Measurements from ENCODE around the gene IFNL2.
"Not testable (repeated sequence)": the region's sequence is repeated elsewhere in the genome, so short reads cannot be mapped to it uniquely, and the experiment has no call there.

IFNL2 gene

GRCh38 chr19:39253374-39254149 lies 14.6 kb upstream of the IFNL2 start:
- no peak for DNase-seq

GRCh38 chr19:39254531-39255345 lies 13.5 kb upstream of the IFNL2 start:
- no peak for DNase-seq

DNA sequence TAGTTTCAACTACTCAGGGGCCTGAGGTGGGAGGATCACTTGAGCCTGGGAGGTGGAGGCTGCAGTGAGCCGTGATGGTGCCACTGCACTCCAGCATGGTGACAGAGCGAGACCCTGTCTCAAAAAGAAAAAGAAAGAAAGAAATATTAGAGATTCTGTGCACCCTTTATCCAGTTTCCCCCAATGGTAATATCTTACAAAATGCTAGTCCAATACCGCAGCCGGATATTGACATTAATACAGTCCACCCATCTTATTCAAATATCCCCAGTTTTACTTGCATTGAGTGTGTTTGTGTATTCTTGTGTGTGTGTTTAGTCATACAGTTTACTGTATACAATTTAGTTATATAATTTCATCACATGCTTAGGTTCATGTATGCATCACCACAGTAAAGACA lies 11.0 kb upstream of the IFNL2 start:
- DNase-seq = no peak

GRCh38 chr19:39261704-39262103 lies 6.5 kb upstream of the IFNL2 start:
- no peak for DNase-seq

DNA sequence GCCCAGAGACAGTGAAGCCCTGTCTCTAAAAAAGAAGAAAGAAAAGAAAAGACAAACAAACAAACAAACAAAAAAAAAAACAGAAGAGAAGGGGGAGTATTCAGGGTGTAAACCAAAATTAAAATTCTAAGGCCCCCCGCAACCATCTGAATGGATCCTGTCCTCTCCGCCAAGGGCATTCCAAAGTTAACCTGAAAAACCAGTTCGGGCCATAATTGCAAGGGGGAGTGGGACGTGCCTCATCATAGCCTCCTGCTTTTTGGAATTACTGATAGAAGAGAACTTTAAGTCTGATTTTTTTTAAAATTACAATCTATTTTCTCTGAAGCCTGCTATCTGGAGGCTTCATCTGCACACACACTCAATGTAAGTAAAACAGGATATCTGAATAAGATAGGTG lies 5.7 kb upstream of the IFNL2 start:
- DNase-seq = no peak

DNA sequence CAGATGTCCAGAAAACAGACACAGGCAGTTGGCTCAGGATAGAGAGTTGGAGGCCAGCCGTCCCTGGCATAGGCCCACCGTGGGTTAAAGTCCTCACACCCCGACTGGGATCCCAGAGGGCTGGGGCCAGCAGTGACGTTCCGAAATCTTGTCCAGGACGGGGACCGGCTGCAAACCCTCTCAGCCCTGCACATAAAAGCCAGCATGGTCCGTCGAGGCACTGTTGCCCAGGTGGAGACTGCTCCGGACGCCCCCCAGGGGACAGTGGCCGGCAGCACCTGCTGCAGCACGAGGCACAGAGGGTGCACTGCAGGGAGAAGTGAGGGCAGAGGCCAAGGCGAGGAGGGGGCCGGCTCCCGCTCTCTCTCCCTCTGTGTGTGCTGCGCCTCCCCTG lies 4.3 kb upstream of the IFNL2 start:
- DNase-seq = no peak

GRCh38 chr19:39264306-39265290 lies 3.6 kb upstream of the IFNL2 start:
- no peak for DNase-seq

DNA sequence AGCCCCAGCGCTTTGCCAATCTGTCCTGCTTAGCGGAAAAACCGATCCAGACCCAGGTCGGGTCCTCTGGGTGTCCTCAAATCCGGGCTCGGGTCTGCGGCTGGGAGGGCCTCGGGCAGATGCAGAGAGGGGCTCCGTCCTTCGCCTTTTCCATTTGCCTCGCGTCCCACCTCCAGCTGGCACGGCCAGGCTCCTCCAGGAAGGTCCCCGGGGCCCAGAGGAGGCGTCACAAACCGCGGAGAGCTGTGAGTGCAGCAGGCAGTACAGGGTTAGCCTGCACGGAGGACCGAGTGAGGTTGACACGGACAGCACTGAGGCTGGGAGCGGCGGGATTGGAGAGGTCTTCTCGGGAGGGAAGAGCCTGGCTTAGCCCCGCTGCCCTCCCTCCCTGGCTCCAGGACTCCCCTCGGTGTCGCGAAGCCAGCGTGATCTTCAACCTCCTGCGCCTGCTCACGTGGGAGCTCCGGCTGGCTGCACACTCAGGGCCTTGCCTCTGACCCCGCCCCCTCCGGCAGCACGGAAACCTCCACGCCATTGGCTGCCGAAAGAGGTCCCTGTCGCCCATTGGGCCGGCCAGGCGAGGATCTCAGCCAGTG lies 2.8 kb upstream of the IFNL2 start:
- DNase-seq = no peak

- not testable (repeated sequence) for DNase-seq
Observed at GRCh38 chr19:39268531-39269223, 481 bp downstream of the IFNL2 start.

DNA sequence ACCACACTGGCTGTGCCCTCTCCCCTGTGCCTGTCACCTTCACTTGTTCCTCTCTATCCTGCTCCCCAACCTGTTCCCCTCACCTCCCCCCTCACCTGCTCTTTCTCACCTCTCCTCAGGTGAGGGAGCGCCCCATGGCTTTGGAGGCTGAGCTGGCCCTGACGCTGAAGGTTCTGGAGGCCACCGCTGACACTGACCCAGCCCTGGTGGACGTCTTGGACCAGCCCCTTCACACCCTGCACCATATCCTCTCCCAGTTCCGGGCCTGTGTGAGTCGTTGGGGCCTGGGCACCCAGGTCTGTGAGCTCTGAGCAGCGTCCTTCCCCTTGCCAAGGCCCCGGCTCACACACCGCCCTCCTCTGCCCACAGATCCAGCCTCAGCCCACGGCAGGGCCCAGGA lies 1.2 kb downstream of the IFNL2 start:
- DNase-seq = not testable (repeated sequence)

- DNase-seq = no peak
Observed at GRCh38 chr19:39270036-39270871, 2.1 kb downstream of the IFNL2 start.

DNA sequence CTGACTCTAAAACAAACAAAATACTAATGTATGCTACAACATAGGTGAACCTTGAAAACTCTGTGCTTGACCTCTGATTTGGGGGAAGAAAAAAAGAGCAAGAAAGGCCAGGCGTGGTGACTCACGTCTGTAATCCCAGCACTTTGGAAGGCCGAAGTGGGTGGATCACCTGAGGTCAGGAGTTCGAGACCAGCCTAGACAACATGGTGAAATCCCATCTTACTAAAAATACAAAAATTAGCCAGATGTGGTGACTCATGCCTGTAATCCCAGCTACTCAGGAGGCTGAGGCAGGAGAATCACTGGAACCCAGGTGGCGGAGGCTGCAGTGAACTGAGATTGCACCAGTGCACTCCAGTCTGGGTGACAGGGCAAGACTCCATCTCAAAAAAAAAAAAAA lies 5.7 kb downstream of the IFNL2 start:
- not testable (repeated sequence) for DNase-seq

DNA sequence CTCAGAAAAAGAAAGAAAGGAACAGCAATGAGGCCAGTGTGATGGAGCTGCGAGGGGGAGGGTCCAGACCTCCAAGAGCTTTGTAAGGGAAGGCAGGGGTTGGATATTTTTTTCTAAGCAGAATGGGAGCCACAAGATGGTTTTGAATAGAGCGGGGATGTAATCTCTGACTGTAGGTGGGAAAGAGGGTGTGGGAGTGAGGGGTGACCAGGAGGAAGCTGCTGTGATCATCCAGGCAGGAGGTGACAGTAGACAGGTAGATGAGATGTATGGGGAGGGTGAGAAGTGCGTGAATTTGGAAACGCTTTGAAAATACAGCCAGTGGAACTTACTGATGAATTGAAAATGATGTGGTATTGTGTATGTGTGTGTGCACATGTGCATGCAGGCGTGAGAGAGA lies 7.4 kb downstream of the IFNL2 start:
- no peak for DNase-seq

- DNase-seq = no peak
Observed at GRCh38 chr19:39276740-39277139, 8.5 kb downstream of the IFNL2 start.

DNA sequence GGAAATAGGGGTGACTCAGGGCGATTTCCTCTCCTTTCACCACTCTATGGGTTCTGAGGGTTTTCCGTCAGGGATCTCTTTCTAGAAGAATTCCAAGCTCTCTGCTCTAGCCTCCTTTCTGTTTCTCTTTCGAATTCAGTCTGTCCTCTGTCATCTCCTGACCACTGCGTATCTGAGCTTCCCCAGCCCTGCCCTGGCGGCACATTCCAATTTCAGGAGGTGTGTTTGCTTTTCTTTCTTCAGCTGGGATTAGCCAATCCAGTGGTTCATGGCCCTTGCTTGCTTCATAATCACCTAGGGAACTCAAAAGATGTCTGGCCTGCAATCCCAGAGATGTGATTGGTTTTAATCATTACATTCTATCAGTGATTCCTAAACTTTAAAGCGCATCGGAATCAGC lies 9.4 kb downstream of the IFNL2 start:
- DNase-seq = no peak

GRCh38 chr19:39282021-39282420 lies 13.8 kb downstream of the IFNL2 start:
- no peak for DNase-seq

GRCh38 chr19:39284032-39284431 lies 15.8 kb downstream of the IFNL2 start:
- no peak for DNase-seq

- DNase-seq = no peak
Observed at GRCh38 chr19:39293394-39293793, 25.2 kb downstream of the IFNL2 start.

DNA sequence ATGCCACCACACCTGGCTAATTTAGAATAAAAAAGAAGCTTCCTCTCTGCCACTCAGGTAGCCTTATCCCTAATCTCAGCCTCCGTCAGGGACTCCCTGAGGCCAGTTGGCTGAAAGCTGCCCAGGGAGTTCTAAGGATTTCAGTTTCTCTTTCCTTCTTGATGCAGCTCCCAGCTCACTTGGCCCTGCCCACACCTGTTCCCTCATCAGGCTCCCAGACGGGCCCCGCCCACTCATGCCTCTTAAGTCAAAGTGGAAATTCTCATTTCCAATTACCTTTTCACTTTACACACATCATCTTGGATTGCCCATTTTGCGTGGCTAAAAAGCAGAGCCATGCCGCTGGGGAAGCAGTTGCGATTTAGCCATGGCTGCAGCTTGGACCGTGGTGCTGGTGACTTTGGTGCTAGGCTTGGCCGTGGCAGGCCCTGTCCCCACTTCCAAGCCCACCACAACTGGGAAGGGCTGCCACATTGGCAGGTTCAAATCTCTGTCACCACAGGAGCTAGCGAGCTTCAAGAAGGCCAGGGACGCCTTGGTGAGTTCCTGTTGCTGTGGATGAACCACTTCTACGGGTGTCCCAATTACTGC lies 28.0 kb downstream of the IFNL2 start, which contains the start of gene IFNL1:
IFNL1 (plus strand) TSS at position 353 of the 591 bp plus-strand sequence; CDS start at position 368, 15 bp downstream.
- DNase-seq = no peak

GRCh38 chr19:39296906-39297305 lies 28.7 kb downstream of the IFNL2 start:
- DNase-seq = no peak

Measured in activated CD4-positive, alpha-beta T cell treated with anti-CD3 and anti-CD28 coated beads for 1 hour (primary cell).